Measurements from ENCODE around the gene GOSR1.
"Not testable (repeated sequence)": the region's sequence is repeated elsewhere in the genome, so short reads cannot be mapped to it uniquely, and the experiment has no call there.

The GOSR1 gene

DNA sequence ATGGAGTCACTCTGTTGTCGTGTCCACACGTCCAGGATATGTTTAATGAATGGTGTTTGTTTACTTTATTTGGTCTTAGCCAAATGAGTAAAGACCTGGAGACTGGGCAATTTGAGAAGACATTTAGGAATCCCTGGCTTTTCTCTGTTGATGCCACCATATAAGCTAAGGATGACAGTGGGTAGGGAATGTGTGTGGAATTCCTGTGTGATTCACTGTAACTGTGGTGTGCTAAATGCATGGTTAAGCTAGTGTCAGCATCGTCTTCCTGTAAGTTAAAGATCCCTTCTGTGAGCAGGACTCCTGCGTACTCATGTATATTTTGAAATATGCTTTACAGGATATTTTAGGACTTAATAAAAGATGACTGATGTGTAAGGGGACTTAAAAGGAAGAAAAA is 26.4 kb downstream of the GOSR1 start:
- FAIRE-seq (no peak), DNase-seq (ENCODE audit: insufficient read length, low spot score) (no peak)

DNA sequence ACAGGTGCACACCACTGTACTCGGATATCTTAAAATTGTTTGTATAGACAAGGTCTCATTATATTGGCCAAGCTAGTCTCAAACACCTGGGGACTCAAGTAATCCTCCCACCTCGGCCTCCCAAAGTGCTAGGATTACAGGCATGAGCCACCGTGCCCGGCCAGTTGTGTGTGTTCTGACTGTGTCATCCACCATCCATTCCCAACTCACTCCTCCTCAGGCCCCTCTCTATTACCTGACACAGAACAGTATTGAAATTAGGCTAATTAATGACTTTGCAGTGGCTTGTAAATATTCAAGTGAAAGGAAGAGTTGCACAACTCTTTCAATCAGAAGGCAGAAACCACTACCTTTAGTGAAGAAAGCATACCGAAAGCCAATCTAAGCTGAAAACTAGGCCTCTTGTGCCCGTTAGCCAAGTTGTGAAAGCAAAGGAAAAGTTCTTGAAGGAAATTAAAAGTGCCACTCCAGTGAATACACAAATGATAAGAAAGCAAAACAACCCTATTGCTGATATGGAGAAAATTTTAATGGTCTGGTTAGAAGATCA is 28.7 kb downstream of the GOSR1 start:
- DNase-seq (ENCODE audit: insufficient read length, low spot score) (no peak), FAIRE-seq (no peak)

DNA sequence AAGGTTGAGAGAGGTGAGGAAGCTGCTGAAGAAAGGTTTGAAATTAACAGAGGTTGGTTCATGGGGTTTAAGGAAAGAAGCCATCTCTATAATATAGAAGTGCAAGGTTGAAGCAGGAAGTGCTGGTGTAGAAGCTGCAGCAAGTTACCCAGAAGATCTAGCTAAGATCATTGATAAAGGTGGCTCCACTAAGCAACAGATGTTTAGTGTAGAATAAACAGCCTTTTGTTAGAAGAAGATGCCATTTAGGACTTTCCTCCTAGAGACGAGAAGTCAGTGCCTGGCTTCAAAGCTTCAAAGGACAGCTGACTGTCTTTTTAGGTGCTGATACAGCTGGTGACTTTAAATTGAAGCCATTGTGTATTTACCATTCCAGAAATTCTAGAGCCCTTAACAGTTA is 29.3 kb downstream of the GOSR1 start:
- FAIRE-seq, result no peak

DNA sequence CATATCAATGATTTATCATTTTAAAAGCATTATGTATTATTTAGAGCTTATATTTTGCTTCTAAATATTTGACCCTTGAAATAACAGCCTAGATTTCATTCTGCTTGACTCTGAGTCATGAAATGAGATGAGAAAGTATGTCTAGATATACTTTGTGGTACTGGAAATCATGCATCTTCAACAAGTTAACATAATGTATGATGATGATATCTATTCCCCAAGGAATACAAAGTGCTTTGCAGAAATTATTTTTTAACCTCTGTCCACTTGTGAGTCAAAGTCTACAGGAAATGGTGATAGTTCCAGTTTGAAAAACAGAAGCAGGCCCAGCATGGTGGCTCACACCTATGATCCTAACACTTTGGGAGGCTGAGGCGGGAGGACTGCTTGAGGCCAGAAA is 36.1 kb downstream of the GOSR1 start:
- FAIRE-seq, result no peak
- no peak for DNase-seq (ENCODE audit: insufficient read length, low spot score)

More for the DNA sequence above, 29.3 kb downstream of the GOSR1 start:
- no peak for DNase-seq (ENCODE audit: insufficient read length, low spot score)

DNA sequence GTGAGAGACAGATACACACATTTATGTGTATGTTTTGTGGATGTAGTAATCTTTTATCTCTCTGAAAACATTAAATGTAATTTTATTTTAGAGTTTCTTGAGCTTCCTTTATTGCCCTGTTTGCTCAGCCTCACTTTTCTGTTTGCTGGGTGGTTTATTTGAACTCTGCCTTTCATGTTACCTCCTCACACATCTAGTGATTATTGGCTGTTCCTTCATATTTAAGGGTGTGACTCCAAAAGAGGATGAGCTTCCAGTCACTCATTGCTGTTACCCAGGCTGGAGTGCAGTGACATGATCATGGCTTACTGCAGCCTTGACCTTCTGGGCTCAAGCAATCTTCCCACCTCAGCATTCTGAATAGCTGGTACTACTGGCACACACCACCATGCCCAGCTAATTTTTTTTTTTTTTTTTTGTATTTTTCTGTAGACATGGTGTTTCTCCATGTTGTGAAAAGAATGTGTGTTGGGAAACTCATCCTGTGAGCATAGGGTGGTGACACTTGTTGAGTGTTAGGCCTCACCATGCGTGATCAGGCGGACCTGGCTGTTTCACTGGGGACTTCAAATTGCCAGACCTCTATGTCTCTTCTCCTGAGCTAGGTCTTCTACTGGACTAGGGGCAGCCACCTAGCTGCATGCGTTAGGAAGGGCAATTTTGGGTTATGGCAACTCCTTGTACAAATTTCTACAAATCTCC is 37.8 kb downstream of the GOSR1 start:
- FAIRE-seq, result no peak

DNA sequence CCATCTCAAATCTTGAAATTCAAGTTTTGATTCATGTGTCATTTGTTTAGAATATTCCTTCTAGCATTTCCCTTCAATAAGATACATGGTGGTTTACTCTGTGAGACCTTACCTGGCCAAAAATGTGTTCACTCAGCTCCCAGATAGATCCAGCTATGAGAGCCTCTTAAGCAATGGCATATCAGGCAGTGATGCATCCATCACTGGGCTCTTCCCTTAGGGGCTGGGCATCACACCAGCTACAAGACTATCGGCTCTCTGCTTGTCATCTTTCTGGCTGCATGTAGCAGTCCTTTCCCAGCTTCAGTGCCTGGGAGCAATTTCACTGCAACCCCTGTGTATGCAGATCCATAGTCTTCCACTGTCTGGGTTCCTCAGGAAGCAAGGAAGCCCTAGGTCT is 40.6 kb downstream of the GOSR1 start:
- FAIRE-seq (no peak), DNase-seq (ENCODE audit: insufficient read length, low spot score) (no peak)

More for the DNA sequence above, 37.8 kb downstream of the GOSR1 start:
- no peak for DNase-seq (ENCODE audit: insufficient read length, low spot score)

DNA sequence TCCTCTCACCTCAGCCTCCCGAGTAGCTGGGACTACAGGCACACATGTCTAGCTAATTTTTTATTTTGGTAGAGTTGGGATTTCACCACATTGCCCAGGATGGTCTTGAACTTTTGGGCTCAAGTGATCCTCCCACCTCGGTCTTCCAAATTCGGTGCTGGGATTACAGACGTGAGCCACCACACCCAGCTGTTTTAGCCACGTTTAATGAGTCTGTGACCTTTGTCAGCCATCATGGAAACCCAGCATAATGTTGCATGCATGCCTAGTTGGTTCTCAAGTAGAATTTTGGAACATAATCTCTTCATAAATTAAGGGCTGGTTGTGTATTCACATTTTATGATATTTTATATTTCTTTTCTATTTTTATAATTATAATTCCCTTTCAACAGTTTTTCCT is 42.0 kb downstream of the GOSR1 start:
- no peak for FAIRE-seq
- no peak for DNase-seq (ENCODE audit: insufficient read length, low spot score)

DNA sequence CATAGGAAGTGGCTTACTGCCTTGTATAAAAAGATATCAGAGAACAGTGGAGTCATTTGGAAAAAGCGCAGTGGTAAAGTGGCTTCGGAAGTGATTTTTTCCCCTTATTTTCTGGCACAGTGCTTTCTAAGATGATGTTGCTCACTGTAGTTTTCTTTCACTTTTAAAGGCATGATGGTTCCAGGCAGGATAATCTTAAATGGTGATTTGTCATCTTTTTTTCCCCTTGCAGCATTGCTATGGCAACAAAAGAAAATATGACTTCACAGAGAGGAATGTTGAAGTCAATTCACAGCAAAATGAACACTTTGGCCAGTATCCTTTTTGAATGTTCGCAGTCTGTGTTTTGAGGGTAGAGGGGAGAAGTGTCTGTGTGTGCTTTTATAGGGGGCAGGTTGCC is 42.5 kb downstream of the GOSR1 start:
- FAIRE-seq (no peak), DNase-seq (ENCODE audit: insufficient read length, low spot score) (peak; percentile 54)

DNA sequence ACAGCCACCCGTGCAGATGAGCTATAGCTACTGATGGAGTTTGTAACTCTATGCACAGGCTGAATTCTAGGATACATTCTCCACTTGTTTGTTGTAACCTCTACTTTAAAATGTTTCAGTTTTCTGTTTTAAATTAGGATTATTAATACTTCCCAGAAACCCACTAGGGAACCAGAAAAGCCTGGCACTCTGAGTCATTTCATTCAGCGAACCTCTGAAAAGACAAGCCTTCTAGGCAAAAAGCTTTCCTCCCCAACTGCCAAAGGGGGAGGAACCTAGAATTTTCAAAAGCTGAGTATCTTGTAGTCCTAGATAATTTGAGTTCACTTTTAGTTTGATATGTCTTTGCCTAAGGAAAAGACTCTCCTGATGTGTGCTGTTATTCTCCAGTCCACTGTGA is 43.2 kb downstream of the GOSR1 start:
- no peak for FAIRE-seq
- DNase-seq (ENCODE audit: insufficient read length, low spot score), result no peak

DNA sequence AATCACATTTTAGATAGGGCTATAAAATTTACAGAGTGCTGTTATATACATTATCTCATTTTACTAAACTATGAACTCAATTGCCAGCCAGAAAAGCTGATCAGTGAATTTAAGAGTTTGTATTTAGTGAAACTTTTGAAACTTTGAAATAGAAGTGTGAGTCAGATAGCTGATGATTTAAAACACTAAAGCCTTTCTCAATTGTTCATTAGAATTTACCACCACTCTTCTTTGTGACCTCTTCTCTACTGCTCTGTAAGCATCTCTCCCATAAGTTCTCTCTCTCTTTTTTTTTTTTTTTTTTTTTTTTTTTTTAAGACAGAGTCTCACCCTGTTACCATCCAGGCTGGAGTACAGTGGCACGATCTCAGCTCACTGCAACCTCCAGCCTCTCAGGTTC is 43.7 kb downstream of the GOSR1 start:
- no peak for DNase-seq (ENCODE audit: insufficient read length, low spot score)
- FAIRE-seq, result no peak

DNA sequence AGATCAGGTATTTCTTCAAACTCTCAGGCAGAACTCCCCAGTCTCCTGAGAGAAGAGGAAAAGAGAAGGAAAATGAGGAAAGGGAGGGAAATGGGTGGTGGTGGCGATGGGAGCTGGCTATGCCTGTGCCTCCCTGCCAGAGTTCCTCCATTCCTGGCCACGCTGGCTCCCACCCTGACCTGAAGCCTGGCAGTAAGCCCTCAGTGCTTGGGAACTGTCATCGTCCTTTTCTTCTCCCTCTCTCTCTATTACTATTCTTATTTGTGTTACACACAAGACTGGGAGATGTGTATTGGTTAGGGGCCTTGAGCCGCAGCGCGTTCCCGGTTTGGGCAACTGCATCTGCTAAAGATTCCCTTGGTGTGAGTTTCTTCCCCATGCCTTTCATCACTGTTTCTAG is 44.6 kb downstream of the GOSR1 start:
- FAIRE-seq, result no peak

DNA sequence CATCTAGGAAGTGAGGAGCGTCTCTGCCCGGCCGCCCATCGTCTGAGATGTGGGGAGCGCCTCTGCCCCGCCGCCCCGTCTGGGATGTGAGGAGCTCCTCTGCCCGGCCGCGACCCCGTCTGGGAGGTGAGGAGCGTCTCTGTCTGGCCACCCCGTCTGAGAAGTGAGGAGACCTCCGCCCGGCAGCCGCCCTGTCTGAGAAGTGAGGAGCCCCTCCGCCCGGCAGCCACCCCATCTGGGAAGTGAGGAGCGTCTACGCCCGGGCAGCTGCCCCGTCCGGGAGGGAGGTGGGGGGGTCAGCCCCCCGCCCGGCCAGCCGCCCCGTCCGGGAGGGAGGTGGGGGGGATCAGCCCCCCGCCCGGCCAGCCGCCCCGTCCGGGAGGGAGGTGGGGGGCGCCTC is 46.0 kb downstream of the GOSR1 start:
- FAIRE-seq; DNase-seq (ENCODE audit: insufficient read length, low spot score): not testable (repeated sequence)

More for the DNA sequence above, 44.6 kb downstream of the GOSR1 start:
- DNase-seq (ENCODE audit: insufficient read length, low spot score), result no peak

DNA sequence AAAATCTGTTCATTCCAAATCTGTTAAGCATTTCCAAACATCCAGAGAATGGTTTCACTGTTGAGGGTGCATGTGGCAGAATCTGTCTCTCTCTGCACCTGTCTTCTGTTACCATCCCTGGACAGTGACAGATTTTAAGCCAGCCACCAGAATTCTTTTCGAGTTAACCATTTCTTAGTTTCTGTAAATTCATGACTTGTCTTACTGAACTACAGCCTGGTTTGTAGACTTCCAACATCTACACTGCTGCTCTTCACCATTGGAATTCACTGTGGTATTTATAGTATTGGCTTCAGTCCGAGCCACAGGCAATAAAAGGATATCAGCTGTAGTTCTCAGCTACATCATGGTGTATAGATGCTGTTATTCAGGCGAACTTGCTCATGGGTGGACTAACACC is 47.6 kb downstream of the GOSR1 start:
- no peak for DNase-seq (ENCODE audit: insufficient read length, low spot score)

DNA sequence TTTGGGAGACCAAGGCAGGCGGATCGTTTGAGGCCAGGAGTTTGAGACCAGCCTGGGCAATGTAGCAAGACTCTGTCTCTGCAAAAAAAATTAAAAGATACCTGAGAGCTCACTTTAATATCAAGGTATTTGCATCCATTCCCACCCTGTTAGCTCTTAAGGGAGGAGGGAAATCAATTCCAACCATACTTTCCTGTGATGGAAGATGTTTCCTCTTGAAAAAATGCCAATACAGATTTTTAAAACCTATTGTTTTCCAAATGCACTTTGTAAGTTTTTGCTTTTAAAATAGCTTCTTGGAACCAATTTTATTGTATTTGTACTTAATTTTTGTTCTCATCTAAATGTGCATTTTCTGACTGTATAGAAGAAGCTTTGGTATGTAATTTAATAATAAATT is 49.2 kb downstream of the GOSR1 start:
- no peak for DNase-seq (ENCODE audit: insufficient read length, low spot score)
- FAIRE-seq, result no peak

More for the DNA sequence above, 47.6 kb downstream of the GOSR1 start:
- FAIRE-seq, result no peak

DNA sequence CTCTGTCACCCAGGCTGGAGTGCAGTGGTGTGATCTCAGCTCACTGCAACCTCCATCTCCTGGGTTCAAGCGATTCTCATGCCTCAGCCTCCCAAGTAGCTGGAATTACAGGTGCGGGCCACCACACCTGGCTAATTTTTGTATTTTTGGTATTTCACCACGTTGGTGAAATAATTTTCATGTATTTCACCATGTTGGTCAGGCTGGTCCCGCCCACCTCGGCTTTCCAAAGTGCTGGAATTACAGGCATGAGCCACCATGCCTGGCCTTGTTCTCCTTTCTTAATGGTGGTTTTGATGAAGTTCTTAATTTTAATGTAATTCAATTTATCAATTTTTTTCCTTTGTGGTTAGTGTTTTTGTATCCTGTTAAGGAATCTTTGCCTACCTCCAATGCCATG is 51.5 kb downstream of the GOSR1 start:
- FAIRE-seq; DNase-seq (ENCODE audit: insufficient read length, low spot score): not testable (repeated sequence)

DNA sequence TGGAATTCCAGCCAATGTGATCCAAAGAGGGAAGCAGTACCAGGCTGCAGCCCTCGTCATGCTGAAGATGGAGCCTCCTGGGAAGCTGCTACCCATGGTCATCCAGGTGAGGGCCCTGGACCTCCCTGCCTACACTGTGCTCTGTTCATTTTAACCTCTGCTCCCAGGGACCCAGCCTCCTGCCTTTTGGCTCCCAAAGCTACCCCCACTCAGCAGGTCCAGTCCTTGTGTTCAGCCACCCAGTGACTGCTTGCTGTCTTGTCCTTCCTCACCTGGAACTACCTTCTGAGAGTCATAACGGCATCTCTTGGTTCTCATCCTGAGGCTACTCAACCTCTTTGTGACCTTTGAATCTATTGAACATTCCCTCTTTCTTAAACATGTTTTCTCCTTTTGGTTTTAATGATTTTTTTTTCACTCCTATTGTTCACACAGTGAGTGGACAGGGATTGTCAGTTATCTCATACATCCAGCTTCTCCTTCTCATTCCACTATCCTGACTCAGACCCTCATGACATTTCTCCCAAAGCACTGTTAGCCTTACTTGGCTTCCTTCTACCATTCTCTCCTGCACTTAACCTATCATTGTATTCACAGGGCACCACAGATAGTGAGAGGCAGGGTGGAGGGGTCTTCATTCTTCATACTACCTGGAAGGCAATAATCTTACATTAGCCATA is 53.3 kb downstream of the GOSR1 start:
- FAIRE-seq, result no peak
- no peak for DNase-seq (ENCODE audit: insufficient read length, low spot score)

DNA sequence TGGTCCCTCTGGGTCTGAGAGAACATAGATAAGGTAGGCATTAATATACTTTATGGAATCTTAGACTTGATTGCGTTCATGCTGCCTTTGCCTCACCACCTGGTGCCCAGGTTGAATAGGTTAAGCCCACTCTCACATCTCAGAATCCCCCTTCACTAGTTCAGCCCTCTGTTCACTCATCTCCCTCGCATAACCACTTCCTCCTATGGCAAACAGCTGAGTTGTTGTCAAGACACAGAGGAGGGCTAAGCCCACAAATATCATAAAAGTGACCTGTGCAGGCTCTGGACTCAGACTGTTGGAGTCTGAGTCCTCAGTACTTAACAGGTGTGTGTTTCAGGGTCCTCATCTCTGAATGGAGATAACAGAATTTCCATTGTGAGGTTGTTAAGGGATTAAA is 55.7 kb downstream of the GOSR1 start:
- DNase-seq (ENCODE audit: insufficient read length, low spot score) (no peak), FAIRE-seq (no peak)

DNA sequence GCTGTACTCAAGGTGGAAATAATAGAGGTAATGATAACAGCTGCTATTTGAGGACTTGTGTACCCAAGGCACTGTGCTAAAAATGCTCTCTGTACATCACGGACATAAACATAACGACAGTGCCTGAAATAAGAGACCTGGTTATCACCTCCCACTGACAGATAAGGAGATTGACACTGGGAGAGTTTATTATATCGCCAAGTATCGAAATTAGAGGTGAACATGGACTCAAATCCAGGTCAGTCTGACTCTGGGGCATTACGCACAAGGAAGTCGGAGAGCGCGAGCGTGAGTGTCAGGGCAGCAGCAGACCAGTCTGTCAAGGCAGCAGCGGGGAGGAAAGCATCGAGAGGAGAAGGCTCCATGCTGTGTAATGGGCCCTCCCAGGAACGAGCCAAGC is 57.1 kb downstream of the GOSR1 start:
- no peak for DNase-seq (ENCODE audit: insufficient read length, low spot score)
- no peak for FAIRE-seq

DNA sequence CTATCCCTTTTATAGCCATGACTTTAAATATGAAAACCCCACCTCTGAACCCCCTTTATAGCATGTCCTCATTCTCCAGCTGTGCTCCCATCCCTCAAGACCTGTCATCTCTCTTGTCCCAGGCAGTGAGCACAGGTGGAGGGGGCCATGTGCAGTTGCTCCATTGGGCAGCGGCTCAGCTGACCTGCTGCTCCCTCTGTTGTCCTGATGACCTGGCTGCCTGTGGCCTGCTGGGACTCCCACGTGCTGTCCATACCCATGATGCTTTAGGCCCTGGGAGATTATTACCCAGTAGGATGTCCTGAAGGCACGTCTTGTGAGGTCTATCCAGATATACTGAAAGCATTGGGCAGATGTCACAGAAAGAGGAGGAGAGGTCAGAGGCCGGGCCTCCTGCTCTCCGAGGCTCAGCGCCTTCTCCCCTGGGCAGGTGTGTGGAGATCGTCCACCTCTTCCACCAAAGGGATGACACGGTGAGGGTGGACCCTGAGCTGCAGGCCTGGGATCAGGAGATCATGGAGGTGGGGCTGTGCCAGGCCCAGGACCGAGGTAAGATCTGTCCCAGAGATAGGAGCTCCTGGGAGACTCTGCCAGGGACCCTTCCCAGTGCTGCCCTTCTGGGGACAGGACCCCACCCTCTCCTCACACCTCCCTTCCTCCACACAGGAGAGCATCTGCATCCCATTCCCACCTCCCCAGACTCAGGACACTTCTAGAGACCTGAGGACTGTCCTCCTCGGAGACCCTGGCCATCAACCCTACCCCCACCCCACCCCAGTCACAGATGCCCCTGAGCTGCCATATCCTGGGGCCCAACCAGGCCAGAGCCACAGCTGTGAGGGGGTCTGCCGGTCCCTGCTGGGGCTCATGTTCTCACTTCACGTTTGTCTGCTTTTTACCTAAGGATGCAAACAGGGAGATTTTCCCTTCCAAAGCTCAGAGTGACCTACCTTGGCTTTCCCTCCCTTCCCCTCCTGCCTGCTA is 58.0 kb downstream of the GOSR1 start:
- DNase-seq (ENCODE audit: insufficient read length, low spot score), result no peak
- FAIRE-seq, result no peak

DNA sequence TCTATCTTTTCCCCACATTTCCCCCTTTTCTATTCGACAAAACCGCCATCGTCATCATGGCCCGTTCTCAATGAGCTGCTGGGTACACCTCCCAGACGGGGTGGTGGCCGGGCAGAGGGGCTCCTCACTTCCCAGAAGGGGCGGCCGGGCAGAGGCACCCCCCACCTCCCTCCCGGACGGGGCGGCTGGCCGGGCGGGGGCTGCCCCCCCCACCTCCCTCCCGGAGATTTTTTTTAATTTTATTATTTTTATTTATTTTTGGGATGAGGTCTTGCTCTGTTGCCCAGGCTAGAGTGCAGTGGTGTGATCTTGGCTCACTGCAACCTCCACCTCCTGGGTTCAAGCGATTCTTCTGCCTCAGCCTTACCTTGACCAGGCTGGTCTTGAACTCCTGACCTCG is 59.6 kb downstream of the GOSR1 start:
- not testable (repeated sequence) for FAIRE-seq; DNase-seq (ENCODE audit: insufficient read length, low spot score)

DNA sequence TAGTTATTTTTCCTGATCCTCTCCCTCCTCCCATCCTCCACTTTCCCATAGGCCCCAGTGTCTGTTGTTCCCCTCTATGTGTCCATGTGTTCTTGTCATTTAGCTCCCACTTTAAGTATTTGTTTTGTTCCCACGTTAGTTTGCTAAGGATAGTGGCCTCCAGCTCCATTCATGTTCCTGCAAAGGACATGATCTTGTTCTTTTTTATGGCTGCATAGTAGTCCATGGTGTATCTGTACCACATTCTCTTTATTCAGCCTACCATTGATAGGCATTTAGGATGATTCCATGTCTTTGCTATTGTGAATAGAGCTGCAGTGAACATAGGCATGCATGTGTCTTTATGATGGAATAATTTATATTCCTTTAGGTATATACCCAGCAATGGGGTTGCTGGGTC is 60.5 kb downstream of the GOSR1 start:
- DNase-seq (ENCODE audit: insufficient read length, low spot score); FAIRE-seq: not testable (repeated sequence)
